ENCODE measurements around the gene DUSP14. TPM values are rescaled to one million over a fixed set of nuclear protein-coding genes. Genes with fewer than 3 reads are reported as not detected.

DUSP14 gene
- total RNA-seq, 2 experiments from 2014 or later, result 11.4 to 12.0 TPM

DNA sequence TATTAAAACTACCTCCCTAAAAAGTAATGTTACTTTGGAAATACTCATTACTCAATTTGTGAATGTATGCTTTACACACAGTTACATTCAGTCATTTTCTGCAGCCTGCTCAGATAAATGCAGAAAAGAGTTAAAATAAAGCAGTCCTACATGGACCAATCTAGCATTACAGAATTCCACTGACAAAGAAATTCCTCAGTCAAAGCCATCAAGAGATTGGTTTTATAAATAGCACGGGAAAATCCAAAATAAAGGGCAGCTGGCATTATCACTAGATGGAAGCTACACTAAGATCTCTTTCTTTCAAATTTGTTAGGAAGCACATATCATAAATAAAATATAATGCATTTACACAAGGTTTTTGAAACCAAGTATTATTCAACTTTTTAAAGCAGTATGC lies 58.3 kb downstream of the DUSP14 start:
- Mint-ChIP-seq H3K9me3 (ENCODE audit: insufficient read depth) (no peaks in the 10 kb centered on the region), H3K27ac (no peak overlapping the region), H3K4me1 (ENCODE audit: low read depth) (peaks cover 26% of the 10 kb centered on the region), H3K36me3 (ENCODE audit: low read depth) (peaks cover 50% of the 10 kb centered on the region), H3K4me3 (no peak overlapping the region), H3K27me3 (ENCODE audit: low read depth) (no peaks in the 10 kb centered on the region)
- ChIA-PET POLR2A (no interaction called here), CTCF (no interaction called here)
- ATAC-seq, result no peak
- DNase-seq, result no peak

DNA sequence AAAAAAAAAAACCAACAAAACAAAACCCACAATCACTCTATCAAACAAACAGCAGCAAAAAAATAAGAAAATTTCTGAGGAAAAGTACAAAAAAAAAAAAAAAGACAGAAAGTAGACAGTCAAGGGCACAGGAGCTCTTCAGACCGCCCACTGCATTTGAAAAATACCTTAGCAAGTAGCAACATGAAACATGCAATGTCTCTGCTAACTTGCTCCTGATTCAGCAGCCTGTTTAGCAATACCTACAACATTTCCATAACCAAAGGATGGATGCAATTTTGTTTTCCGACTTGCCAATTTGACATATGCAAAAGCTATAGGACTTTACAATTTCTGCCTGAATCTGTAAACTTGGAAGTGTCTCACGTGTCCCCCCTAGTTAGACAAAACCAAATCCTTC lies 62.1 kb downstream of the DUSP14 start:
- H3K9me3 Mint-ChIP-seq (ENCODE audit: insufficient read depth), result no peaks in the 10 kb centered on the region
- H3K36me3 Mint-ChIP-seq (ENCODE audit: low read depth), result peaks cover 56% of the 10 kb centered on the region
- ATAC-seq (no peak), DNase-seq (no peak)
- H3K4me3 Mint-ChIP-seq, result no peak overlapping the region
- ChIA-PET POLR2A (no interaction called here), CTCF (interaction anchor here (1.4 to 1.6 kb wide), 2 partner anchors 10 to 58 kb away, joined by 4 to 9 read pairs; partner anchors contain the start of gene SYNRG)
- H3K4me1 Mint-ChIP-seq (ENCODE audit: low read depth), result peaks cover 22% of the 10 kb centered on the region
- no peaks in the 10 kb centered on the region for H3K27me3 Mint-ChIP-seq (ENCODE audit: low read depth)
- no peak overlapping the region for H3K27ac Mint-ChIP-seq

DNA sequence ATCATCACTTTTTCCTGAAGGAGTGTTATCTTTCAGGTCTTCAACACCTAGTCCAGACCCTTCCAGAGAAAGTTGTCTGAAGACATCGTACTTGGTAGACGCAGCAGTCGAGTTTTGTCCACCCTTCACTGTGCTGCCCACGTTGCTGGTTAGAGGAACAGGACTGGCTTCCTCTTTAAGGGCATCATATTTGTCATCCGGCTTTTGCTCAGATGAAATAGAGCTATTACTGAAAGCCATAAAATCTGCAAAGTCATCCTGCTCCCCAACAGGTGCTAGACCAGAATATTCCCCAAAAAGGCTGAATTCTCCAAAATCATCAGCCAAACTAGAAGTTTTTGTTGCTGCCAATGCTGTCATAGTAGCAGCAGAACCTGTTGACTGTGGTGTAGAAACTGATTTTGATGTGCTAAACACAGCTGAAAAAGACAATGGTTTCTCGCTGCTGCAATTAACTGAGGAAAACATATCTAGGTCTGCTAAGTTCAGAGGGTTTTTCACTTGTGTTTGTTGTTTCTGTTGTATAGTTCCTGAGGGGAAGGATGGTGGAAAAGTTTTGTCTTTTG lies 63.8 kb downstream of the DUSP14 start:
- Mint-ChIP-seq H3K27ac (no peak overlapping the region), H3K27me3 (ENCODE audit: low read depth) (no peaks in the 10 kb centered on the region), H3K4me3 (no peak overlapping the region), H3K36me3 (ENCODE audit: low read depth) (peaks cover 61% of the 10 kb centered on the region), H3K9me3 (ENCODE audit: insufficient read depth) (no peaks in the 10 kb centered on the region), H3K4me1 (ENCODE audit: low read depth) (peaks cover 20% of the 10 kb centered on the region)
- DNase-seq (no peak), ATAC-seq (no peak)
- ChIA-PET POLR2A (no interaction called here), CTCF (interaction anchor here (1.4 kb wide), 1 partner anchor 12 kb away, joined by 4 read pairs; no protein-coding TSS in a partner anchor)

- DNase-seq (no peak), ATAC-seq (no peak)
- Mint-ChIP-seq H3K9me3 (ENCODE audit: insufficient read depth) (no peaks in the 10 kb centered on the region), H3K27me3 (ENCODE audit: low read depth) (no peaks in the 10 kb centered on the region), H3K4me1 (ENCODE audit: low read depth) (peaks cover 20% of the 10 kb centered on the region), H3K4me3 (no peak overlapping the region), H3K36me3 (ENCODE audit: low read depth) (peaks cover 65% of the 10 kb centered on the region), H3K27ac (no peak overlapping the region)
- POLR2A ChIA-PET, result no interaction called here
- CTCF ChIA-PET, result no interaction called here
Observed at GRCh38 chr17:37555386-37555785, 65.7 kb downstream of the DUSP14 start.

- no peak overlapping the region for H3K27ac Mint-ChIP-seq
- H3K4me3 Mint-ChIP-seq, result no peak overlapping the region
- peaks cover 59% of the 10 kb centered on the region for H3K36me3 Mint-ChIP-seq (ENCODE audit: low read depth)
- H3K27me3 Mint-ChIP-seq (ENCODE audit: low read depth), result no peaks in the 10 kb centered on the region
- peaks cover 10% of the 10 kb centered on the region for H3K4me1 Mint-ChIP-seq (ENCODE audit: low read depth)
- ChIA-PET CTCF (interaction anchor here (1.4 kb wide), 1 partner anchor 12 kb away, joined by 5 read pairs; no protein-coding TSS in a partner anchor), POLR2A (no interaction called here)
- ATAC-seq, result no peak
- H3K9me3 Mint-ChIP-seq (ENCODE audit: insufficient read depth), result no peaks in the 10 kb centered on the region
- no peak for DNase-seq
Observed at GRCh38 chr17:37557482-37557881, 67.8 kb downstream of the DUSP14 start.

DNA sequence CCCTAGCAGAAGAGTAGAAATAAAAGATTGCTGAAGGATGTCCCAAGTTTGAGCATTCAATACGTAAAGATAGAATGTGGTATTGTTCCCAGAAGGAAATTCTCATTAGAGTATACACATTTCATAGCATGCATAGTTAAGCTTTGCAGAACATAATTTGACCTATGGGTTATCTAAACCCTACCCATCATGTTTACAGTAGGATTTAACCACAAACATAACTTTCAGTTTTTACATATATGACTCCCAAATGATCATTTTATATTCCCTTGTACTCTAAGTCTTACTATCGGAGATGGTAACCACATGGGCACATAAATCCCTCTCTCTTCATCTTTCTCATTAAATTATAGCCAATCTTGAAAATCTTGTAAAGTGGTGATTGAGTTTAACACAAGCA lies 68.6 kb downstream of the DUSP14 start:
- Mint-ChIP-seq H3K27ac (no peak overlapping the region), H3K9me3 (ENCODE audit: insufficient read depth) (no peaks in the 10 kb centered on the region), H3K27me3 (ENCODE audit: low read depth) (no peaks in the 10 kb centered on the region), H3K36me3 (ENCODE audit: low read depth) (peaks cover 52% of the 10 kb centered on the region), H3K4me3 (no peak overlapping the region), H3K4me1 (ENCODE audit: low read depth) (peaks cover 2% of the 10 kb centered on the region)
- ATAC-seq, result no peak
- ChIA-PET POLR2A (no interaction called here), CTCF (no interaction called here)
- DNase-seq, result no peak

DNA sequence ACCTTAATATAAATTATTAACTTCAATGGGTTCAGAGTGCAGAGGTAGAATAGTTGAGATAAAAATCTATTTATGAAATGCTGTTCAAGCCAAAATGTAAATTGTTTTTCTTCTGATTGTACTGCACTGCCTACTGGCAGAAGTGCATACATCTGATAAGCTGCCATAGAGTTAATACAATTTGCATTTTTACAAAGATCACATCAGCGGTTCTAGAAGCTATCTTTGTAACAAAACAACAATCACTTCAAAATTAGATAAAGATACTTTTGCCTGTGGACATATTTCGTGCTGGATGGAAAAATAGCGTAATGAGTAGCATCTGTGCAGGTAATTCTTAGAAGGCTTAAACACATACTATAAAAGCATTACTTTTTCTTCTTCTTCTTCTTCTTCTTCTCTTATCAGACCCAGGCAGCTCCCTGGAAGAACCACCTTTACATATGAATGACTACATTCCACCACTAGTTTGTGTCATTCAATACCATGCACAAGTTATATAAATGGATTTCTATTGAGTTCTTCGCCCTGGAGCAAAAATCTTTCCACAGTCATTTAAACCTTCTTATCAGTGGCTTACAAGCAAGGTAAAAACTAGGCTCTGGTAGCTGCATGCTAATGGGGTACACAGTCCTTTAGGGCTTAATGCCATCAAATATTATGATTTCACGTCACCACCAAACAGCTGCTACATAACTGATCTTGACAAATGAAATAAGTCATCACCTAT lies 72.5 kb downstream of the DUSP14 start:
- no peaks in the 10 kb centered on the region for H3K9me3 Mint-ChIP-seq (ENCODE audit: insufficient read depth)
- H3K4me1 Mint-ChIP-seq (ENCODE audit: low read depth), result no peaks in the 10 kb centered on the region
- ChIA-PET CTCF (no interaction called here), POLR2A (no interaction called here)
- peaks cover 60% of the 10 kb centered on the region for H3K36me3 Mint-ChIP-seq (ENCODE audit: low read depth)
- H3K27ac Mint-ChIP-seq, result no peak overlapping the region
- no peak overlapping the region for H3K4me3 Mint-ChIP-seq
- no peaks in the 10 kb centered on the region for H3K27me3 Mint-ChIP-seq (ENCODE audit: low read depth)
- ATAC-seq, result no peak
- no peak for DNase-seq

Other genes starting within 250 kb of the DUSP14 start
- not detected for gene C17orf78, start 113.9 kb upstream of the DUSP14 start, total RNA-seq
- gene ACACA, start 83.1 kb upstream of the DUSP14 start, total RNA-seq, result 10 to 100 TPM; 58.9 to 64.0 TPM
- gene TADA2A, start 83.0 kb upstream of the DUSP14 start, total RNA-seq, result 10 to 100 TPM; 35.3 to 40.6 TPM
- 100 to 1,000 TPM in 1 of 2 experiments, 10 to 100 TPM in 1; 97.4 to 105 TPM for gene SYNRG, start 119.5 kb downstream of the DUSP14 start, total RNA-seq
- gene DDX52, start 153.6 kb downstream of the DUSP14 start, total RNA-seq, result 10 to 100 TPM; 28.2 to 28.6 TPM